Mesenchymal stem cell (in vitro differentiated cells and primary cell): ENCODE measurements around the gene LHX3.

Experiments
- DNase-seq: peaks from one replicate; pipeline ENCODE4 v3.0.0-alpha.2; 2013
- H2AFZ ChIP-seq: one replicate; pipeline ENCODE4 v1.6.1; 2013; ENCODE audit warnings: low read depth, mild to moderate bottlenecking, control low read depth, inconsistent platforms, low read length, moderate library complexity
- H2AK5ac ChIP-seq: 2 replicates; pipeline ENCODE4 v1.6.1; 2013; ENCODE audit warnings: low read length, moderate library complexity, mild to moderate bottlenecking, inconsistent platforms; ENCODE audit not compliant: severe bottlenecking
- H2BK120ac ChIP-seq: one replicate; pipeline ENCODE4 v1.6.1; 2013; ENCODE audit warnings: low read depth, mild to moderate bottlenecking, inconsistent platforms, low read length, moderate library complexity
- H2BK12ac ChIP-seq, 2 experiments: one replicate each; pipeline ENCODE4 v1.6.1; 2013; ENCODE audit warnings: inconsistent platforms in 2 of 2, low read length in 2 of 2, mild to moderate bottlenecking in 2 of 2, moderate library complexity in 2 of 2, control low read depth in 1 of 2
- H2BK15ac ChIP-seq: one replicate; pipeline ENCODE4 v1.6.1; 2013; ENCODE audit warnings: mild to moderate bottlenecking, low read depth, inconsistent platforms; ENCODE audit not compliant: poor library complexity, severe bottlenecking
- H2BK5ac ChIP-seq: 2 replicates; pipeline ENCODE4 v1.6.1; 2013; ENCODE audit warnings: low read depth, mild to moderate bottlenecking, low read length, control low read depth, inconsistent platforms; ENCODE audit not compliant: poor library complexity, severe bottlenecking
- H3K14ac ChIP-seq, 2 experiments: one replicate each; pipeline ENCODE4 v1.6.1; 2013; ENCODE audit warnings: inconsistent platforms in 2 of 2, low read length in 2 of 2, control low read depth in 1 of 2, mild to moderate bottlenecking in 1 of 2, moderate library complexity in 1 of 2
- H3K18ac ChIP-seq, 2 experiments: one replicate each; pipeline ENCODE4 v1.6.1; 2013; ENCODE audit warnings: inconsistent platforms in 2 of 2, low read length in 2 of 2, control low read depth in 1 of 2, low read depth in 1 of 2, mild to moderate bottlenecking in 1 of 2
- H3K23ac ChIP-seq, 2 experiments: one replicate each; pipeline ENCODE4 v1.6.1; 2013; ENCODE audit warnings: inconsistent platforms in 2 of 2, low read length in 2 of 2, mild to moderate bottlenecking in 2 of 2, moderate library complexity in 2 of 2, control low read depth in 1 of 2
- H3K27ac ChIP-seq: 2 replicates; pipeline ENCODE4 v1.5.1; 2013; ENCODE audit warnings: mild to moderate bottlenecking, moderate library complexity, low read length, control low read depth, inconsistent platforms; ENCODE audit not compliant: poor library complexity, severe bottlenecking
- H3K27me3 ChIP-seq, 2 experiments: 2 replicates each; pipeline versions ENCODE4 v1.6.1 to v1.7.0; 2013; ENCODE audit warnings: low read length in 2 of 2, mild to moderate bottlenecking in 2 of 2, moderate library complexity in 2 of 2, control low read depth in 1 of 2, inconsistent platforms in 1 of 2; ENCODE audit not compliant: control insufficient read depth in 1 of 2, insufficient read depth in 1 of 2
- H3K36me3 ChIP-seq, 2 experiments: 2 replicates each; pipeline versions ENCODE4 v1.6.1 to v1.7.0; 2013; ENCODE audit warnings: low read length in 2 of 2, control low read depth in 1 of 2, inconsistent platforms in 1 of 2, low read depth in 1 of 2, mild to moderate bottlenecking in 1 of 2; ENCODE audit not compliant: insufficient read depth in 2 of 2, control insufficient read depth in 1 of 2
- H3K4ac ChIP-seq, 2 experiments: one replicate each; pipeline ENCODE4 v1.6.1; 2013; ENCODE audit warnings: inconsistent platforms in 2 of 2, low read length in 2 of 2, mild to moderate bottlenecking in 2 of 2, moderate library complexity in 2 of 2, control low read depth in 1 of 2, low read depth in 1 of 2
- H3K4me1 ChIP-seq: 2 replicates; pipeline ENCODE4 v1.6.1; 2013; ENCODE audit warnings: low read depth, low read length, control low read depth; ENCODE audit not compliant: control insufficient read depth, insufficient read depth
- H3K4me2 ChIP-seq: 2 replicates; pipeline ENCODE4 v1.6.1; 2013; ENCODE audit warnings: low read length, mild to moderate bottlenecking, inconsistent platforms; ENCODE audit not compliant: poor library complexity, severe bottlenecking
- H3K4me3 ChIP-seq, 2 experiments: 2 replicates each; pipeline versions ENCODE4 v1.5.1 to v1.7.0; 2013; ENCODE audit warnings: low read length in 2 of 2, mild to moderate bottlenecking in 2 of 2, control low read depth in 1 of 2, low read depth in 1 of 2; ENCODE audit not compliant: insufficient read depth in 1 of 2
- H3K79me1 ChIP-seq: replicated peaks from 2 replicates; pipeline ENCODE4 v1.6.1; 2013; ENCODE audit warnings: mild to moderate bottlenecking, control low read depth, low read length, inconsistent platforms; ENCODE audit not compliant: poor library complexity, severe bottlenecking
- H3K9ac ChIP-seq: 2 replicates; pipeline ENCODE4 v1.7.0; 2013; ENCODE audit warnings: mild to moderate bottlenecking, low read length, moderate library complexity
- H3K9me3 ChIP-seq: 2 replicates; pipeline ENCODE4 v1.7.0; 2013; ENCODE audit warnings: mild to moderate bottlenecking, low read length; ENCODE audit not compliant: control insufficient read depth
- H4K8ac ChIP-seq: one replicate; pipeline ENCODE4 v1.6.1; 2013; ENCODE audit warnings: inconsistent platforms, mild to moderate bottlenecking, low read length, moderate library complexity
- H4K91ac ChIP-seq: one replicate; pipeline ENCODE4 v1.6.1; 2013; ENCODE audit warnings: mild to moderate bottlenecking, low read length, inconsistent platforms
- WGBS: methylation state at CpG from one replicate; pipeline ENCODE4 v1.1.7; 2013; ENCODE audit warnings: mixed read lengths; 5-methylcytosine and 5-hydroxymethylcytosine counted together

LHX3 gene

DNA sequence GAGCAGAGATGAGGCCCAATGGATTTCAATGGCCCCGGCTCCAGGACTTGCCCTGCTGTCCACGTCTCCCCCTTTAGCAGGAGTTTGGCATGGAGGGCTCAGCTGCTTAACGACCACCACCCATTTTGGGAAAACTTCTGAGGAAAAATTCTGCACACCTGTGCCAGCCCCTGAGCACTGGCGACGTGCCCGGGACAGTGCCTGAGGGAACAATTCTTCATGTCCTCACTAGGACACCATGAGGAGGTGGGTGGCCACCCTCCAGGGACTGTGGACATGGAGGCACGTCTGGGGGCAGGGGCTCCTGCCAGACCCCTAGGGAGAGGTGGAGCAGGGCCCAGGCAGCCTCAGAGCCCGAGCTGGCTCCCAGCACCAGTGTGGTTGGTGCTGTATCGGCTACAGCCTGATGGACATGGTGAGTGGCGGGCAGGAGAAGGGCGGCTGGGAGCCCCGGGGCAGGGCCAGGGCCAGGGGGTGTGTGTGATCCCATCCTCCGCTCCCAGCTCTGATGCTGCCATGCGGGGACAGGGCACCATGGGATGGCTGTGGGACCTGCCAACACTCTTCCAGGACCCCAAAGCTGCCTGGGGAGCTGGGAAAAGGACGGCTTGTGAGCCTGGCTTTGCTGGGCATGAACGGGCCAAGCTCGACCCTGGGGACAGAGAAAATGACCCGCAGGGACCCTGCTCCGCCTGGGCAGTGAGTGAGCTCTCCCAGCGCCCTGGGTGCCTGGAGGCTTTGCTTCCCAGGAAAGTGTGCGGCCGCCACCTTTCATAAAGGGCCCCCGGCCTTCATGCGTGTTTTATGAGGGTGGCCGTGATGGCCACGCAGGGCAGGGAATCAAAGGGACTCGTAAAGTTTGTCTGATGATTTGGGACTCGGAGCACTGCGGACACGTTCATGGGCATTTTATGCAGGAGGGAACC, 44.3 kb upstream of the LHX3 start:
- no peak for DNase-seq
- WGBS = 87% methylated on average over 30 of the region's 30 CpGs

DNA sequence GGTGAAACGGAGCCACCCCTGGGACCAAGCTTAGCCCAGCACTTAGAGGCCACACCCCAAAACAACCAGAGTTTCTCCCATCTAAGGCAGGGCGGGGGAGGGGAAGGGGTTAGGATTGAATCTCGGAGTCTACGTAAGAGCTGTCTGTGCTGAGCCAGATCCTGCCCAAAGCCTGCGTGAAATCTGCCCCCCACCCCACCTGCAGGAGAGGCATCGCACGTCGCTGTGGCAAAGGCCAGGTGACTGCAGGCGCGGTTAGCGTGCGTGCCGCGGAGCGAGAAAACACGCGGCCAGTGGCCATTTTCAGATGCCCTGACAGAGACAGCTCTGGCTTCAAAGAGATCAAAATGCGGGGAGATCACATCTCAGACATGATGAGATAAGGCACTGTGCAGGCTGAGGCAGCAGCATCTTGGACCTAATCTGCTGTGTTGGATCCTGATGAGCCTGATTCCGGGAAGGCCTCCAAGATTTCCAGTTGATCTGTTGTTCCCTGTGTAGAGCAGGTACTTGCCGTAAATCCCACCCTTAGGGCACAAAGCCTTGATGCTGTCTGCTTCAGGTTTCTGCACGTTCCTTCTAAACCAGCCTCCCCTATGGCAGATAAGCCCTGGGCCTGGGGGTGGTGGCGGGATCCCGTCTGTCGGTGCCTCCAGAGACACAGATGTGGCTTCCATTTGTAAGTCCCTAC, 43.2 kb upstream of the LHX3 start:
- Histone ChIP-seq H3K4me1 (peaks cover 8% of the 10 kb centered on the region), H2BK120ac (no peak overlapping the region), H3K36me3 (no peaks in the 10 kb centered on the region), H3K14ac (no peak overlapping the region), H3K9ac (no peak overlapping the region), H3K27me3 (peaks cover 18 to 59% of the 10 kb centered on the region in 2 experiments), H3K4me2 (no peak overlapping the region), H3K4ac (no peak overlapping the region), H3K18ac (no peak overlapping the region), H4K8ac (no peak overlapping the region), H3K79me1 (peaks cover 13% of the 10 kb centered on the region), H3K23ac (no peak overlapping the region), H3K27ac (no peak overlapping the region), H2AK5ac (no peak overlapping the region), H2AFZ (no peak overlapping the region), H2BK15ac (no peak overlapping the region), H3K4me3 (no peak overlapping the region), H2BK12ac (no peak overlapping the region), H3K9me3 (no peaks in the 10 kb centered on the region), H4K91ac (no peak overlapping the region), H2BK5ac (no peak overlapping the region)
- WGBS = 86% methylated on average over 23 of the region's 24 CpGs
- DNase-seq = no peak

More for the DNA sequence above, 44.3 kb upstream of the LHX3 start:
- Histone ChIP-seq H3K36me3 (no peaks in the 10 kb centered on the region), H2AFZ (no peak overlapping the region), H2BK120ac (no peak overlapping the region), H3K9ac (no peak overlapping the region), H3K9me3 (no peaks in the 10 kb centered on the region), H3K23ac (no peak overlapping the region), H3K4ac (no peak overlapping the region), H3K79me1 (peaks cover 7% of the 10 kb centered on the region), H3K4me1 (peaks cover 5% of the 10 kb centered on the region), H3K27ac (no peak overlapping the region), H2BK5ac (no peak overlapping the region), H3K4me2 (no peak overlapping the region), H4K8ac (peak overlapping the region; percentile 5), H2AK5ac (no peak overlapping the region), H3K4me3 (no peak overlapping the region), H2BK15ac (no peak overlapping the region), H3K27me3 (peaks cover 18 to 59% of the 10 kb centered on the region in 2 experiments), H2BK12ac (no peak overlapping the region), H4K91ac (no peak overlapping the region), H3K14ac (no peak overlapping the region), H3K18ac (no peak overlapping the region)

DNA sequence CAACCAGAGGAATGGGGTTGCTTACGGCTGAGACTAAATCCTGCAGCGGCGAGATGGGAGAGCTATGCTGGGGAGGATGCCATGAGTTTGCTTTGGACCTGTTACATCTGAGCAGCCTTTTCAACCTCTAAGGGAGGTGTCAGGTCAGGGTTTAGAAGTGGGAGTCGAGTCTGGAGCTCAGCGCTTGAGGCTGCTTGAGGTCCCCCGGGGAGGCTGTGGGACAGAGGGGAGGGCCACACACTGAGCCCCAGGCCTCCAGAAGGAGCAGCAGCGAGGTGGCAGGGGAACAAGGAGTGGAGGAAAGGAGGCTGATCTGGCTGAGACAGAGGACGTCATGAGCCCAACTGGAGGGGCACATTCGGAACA, 42.6 kb upstream of the LHX3 start:
- H3K18ac ChIP-seq = no peak overlapping the region
- no peak for DNase-seq
- H3K9ac ChIP-seq = no peak overlapping the region
- H2AK5ac ChIP-seq = no peak overlapping the region
- no peak overlapping the region for H3K4me3 ChIP-seq
- H2BK5ac ChIP-seq = no peak overlapping the region
- no peak overlapping the region for H4K8ac ChIP-seq
- peaks cover 18 to 55% of the 10 kb centered on the region in 2 experiments for H3K27me3 ChIP-seq
- H3K4ac ChIP-seq = no peak overlapping the region
- WGBS = 88% methylated on average over 7 of the region's 9 CpGs
- H2BK12ac ChIP-seq = no peak overlapping the region
- H3K36me3 ChIP-seq = peaks cover 0 to 1% of the 10 kb centered on the region in 2 experiments
- no peak overlapping the region for H3K4me2 ChIP-seq
- H3K27ac ChIP-seq = no peak overlapping the region
- H3K9me3 ChIP-seq = no peaks in the 10 kb centered on the region
- H3K23ac ChIP-seq = no peak overlapping the region
- H3K14ac ChIP-seq = no peak overlapping the region
- H3K4me1 ChIP-seq = peaks cover 10% of the 10 kb centered on the region
- H3K79me1 ChIP-seq = peaks cover 17% of the 10 kb centered on the region
- H2BK120ac ChIP-seq = no peak overlapping the region
- no peak overlapping the region for H2AFZ ChIP-seq
- H4K91ac ChIP-seq = no peak overlapping the region
- no peak overlapping the region for H2BK15ac ChIP-seq

DNA sequence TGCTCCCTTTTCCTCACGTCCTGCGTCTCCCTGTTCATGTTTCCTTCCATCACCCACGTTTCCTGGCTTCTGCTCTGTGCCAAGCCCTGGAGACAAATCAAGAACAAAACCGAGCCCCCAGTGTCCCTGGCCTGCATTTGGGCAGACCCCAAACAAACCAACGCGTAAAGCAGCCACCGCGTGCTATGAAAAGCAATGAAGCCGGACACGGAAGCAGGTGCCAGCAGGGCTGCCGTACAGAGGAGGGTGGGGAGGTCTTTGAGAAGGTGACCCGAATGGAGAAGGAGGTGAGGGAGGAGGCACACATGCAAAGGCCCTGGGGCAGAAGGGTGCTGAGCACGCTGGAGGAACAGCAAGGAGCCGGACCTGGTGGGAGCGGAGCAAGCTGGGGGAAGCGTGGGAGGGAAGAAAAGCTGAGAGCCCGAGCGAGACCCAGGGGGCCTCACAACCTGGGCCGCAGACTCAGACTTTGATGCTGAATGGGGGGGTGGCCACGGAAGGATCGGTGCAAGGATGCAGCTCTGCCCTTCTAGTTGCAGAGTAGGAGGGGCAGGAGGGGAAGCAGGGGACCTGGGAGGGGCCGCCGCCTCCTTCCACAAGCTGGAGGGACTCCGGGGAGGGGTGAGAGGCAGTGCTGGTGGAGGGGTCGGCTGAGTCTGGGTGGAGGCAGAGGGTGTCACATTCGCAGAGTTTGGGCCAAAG, 42.1 kb upstream of the LHX3 start:
- Histone ChIP-seq H3K9ac (no peak overlapping the region), H3K4ac (no peak overlapping the region), H2AFZ (no peak overlapping the region), H3K4me2 (no peak overlapping the region), H2BK15ac (no peak overlapping the region), H3K4me1 (peaks cover 11% of the 10 kb centered on the region), H3K79me1 (peaks cover 22% of the 10 kb centered on the region), H3K27ac (no peak overlapping the region), H4K91ac (no peak overlapping the region), H2BK5ac (no peak overlapping the region), H2AK5ac (no peak overlapping the region), H3K36me3 (peaks cover 0 to 5% of the 10 kb centered on the region in 2 experiments), H3K18ac (no peak overlapping the region), H3K23ac (no peak overlapping the region), H2BK120ac (no peak overlapping the region), H3K4me3 (no peak overlapping the region), H2BK12ac (no peak overlapping the region), H3K27me3 (peaks cover 18 to 54% of the 10 kb centered on the region in 2 experiments), H4K8ac (no peak overlapping the region), H3K9me3 (no peaks in the 10 kb centered on the region), H3K14ac (no peak overlapping the region)
- DNase-seq = no peak
- 91% methylated on average over 26 of the region's 26 CpGs for WGBS
